Coronary artery (tissue), 2 donors: ENCODE results near the gene PRM2.

Experiments
- DNase-seq: peaks from one replicate; pipeline ENCODE4 v3.0.0-alpha.2; 2017; ENCODE audit warnings: low spot score
- H3K27ac ChIP-seq, 2 donors: fragments of 200-600 bp; sonication (generic); one replicate each; pipeline ENCODE4 v1.5.1; 2016 to 2019
- H3K4me3 ChIP-seq: fragments of 200-600 bp; sonication (generic); 2 replicates; pipeline ENCODE4 v1.5.1; 2016; ENCODE audit warnings: mild to moderate bottlenecking, moderate library complexity
- TF ChIP-seq, protein P1 (sequence below): fragments of 200-600 bp; sonication (generic); IDR thresholded peaks from one replicate; pipeline ENCODE4 v1.5.1; 2019; ENCODE audit warnings: antibody characterized with exemption

Gene PRM2, protein sequence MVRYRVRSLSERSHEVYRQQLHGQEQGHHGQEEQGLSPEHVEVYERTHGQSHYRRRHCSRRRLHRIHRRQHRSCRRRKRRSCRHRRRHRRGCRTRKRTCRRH

DNA sequence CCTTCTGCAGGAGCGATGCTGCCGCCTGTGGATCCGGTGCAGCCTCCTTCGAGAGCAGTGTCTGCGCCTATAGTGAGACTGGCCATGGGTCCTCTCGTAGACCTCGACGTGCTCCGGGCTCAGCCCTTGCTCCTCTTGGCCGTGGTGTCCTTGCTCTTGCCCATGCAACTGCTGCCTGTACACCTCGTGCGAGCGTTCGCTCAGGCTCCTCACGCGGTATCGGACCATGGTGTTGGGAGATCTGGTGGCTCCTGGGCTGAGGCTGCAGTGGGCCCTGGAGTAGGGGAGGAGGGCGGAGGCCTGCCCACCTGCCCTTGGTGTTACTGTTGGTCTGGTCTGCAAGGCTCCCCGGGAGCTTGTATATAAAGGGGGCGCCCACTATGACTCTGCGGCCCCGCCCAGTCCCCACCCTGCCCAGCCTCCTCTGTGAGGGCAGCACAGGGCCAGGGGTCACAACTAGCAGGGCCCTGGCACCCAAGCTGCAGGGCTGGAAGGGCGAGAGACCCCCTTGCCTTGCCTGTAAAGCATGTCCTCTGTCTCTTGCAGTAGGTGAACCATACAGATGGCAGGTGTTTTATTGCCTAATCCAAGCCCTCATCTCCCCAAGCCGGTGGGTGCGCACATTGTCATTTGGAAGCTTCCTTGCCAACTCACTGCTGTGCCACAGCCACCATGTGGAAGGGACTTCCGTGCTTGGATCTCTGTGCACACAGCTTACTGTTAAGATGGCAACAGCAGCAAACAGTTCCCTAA is at the start of gene PRM2:
TSS of gene PRM2 (minus strand) at position 338 of the 753 bp plus-strand sequence. CDS start at position 228, 110 bp downstream.
- DNase-seq, result no peak
- H3K4me3 ChIP-seq, result no peak within 1 kb of the TSS
- H3K27ac ChIP-seq, result no peak within 1 kb of the TSS
- TF ChIP-seq, protein P1, sequence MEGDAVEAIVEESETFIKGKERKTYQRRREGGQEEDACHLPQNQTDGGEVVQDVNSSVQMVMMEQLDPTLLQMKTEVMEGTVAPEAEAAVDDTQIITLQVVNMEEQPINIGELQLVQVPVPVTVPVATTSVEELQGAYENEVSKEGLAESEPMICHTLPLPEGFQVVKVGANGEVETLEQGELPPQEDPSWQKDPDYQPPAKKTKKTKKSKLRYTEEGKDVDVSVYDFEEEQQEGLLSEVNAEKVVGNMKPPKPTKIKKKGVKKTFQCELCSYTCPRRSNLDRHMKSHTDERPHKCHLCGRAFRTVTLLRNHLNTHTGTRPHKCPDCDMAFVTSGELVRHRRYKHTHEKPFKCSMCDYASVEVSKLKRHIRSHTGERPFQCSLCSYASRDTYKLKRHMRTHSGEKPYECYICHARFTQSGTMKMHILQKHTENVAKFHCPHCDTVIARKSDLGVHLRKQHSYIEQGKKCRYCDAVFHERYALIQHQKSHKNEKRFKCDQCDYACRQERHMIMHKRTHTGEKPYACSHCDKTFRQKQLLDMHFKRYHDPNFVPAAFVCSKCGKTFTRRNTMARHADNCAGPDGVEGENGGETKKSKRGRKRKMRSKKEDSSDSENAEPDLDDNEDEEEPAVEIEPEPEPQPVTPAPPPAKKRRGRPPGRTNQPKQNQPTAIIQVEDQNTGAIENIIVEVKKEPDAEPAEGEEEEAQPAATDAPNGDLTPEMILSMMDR, result no peak

DNA sequence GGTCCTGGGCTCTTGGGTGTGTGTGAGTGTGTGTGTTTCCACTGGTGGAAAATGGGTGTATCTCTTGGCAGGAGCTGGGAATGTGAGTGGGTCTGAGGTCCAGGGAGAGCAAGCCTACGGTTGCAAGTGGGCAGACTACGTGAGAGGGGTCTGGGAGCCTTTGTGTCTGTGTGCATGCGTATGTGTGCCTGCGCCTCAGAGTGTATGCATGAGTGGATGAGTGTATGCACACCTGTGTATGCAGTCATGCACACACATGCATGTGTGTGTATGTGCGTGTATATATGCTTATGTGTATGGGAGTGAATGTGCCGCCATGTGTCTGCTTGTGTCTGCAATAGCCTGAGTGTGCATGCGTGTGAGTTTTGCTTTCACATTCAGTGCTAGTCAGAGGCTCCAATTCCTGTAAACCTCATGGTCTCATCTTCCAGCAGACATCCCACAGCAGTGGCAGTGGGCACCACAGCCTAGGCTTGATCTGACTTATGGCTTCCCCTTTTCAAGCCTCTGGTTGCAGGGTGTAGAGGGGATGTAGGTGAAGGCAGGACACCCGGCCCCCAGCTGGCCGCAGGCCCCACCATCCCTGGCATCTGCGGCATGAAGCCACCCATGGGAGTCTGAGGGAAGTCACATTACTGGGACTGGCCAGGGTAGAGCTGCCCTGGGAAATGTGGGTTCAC is 49.3 kb upstream of the PRM2 start:
- Histone ChIP-seq H3K4me3 (no peak overlapping the region), H3K27ac (no peak overlapping the region)
- TF ChIP-seq, protein P1, result no peak
- no peak for DNase-seq

DNA sequence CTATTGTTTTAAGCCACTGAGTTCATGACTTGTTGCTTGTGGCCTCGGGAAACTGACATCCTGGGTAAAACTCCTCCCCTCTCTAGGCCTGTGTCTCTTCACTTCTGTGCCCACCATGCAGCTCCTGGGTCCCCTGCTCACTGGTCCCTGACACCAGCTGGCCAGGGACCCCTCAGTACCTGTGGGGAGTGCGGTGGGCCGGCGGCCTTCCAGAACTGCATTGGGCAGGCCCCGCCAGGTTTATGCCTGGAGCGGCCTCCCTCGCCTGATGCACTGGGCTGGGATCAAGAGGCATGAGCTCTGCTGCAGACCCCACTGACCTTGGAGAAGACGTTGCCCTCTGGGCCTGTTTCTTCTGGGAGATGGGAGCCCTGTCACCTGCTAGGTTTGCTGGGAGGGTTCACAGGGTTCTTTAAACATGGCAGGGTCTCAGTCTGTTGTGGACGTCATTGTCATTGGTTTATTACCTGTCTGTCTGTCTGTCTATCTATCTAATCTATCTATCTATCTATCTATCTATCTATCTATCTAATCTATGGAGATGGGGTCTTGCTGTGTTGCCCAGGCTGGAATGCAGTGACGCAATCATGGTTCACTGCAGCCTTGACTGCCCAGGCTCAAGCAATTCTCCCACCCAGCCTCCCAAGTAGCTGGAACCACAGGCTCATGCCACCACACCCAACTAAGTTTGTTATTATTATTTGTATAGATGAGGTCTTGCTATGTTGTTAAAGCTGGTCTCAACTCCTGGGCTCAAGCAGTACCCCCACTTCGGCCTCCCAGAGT is 47.5 kb upstream of the PRM2 start:
- H3K4me3 ChIP-seq, result no peak overlapping the region
- DNase-seq, result no peak
- TF ChIP-seq, protein P1, result no peak
- H3K27ac ChIP-seq, result no peak overlapping the region

DNA sequence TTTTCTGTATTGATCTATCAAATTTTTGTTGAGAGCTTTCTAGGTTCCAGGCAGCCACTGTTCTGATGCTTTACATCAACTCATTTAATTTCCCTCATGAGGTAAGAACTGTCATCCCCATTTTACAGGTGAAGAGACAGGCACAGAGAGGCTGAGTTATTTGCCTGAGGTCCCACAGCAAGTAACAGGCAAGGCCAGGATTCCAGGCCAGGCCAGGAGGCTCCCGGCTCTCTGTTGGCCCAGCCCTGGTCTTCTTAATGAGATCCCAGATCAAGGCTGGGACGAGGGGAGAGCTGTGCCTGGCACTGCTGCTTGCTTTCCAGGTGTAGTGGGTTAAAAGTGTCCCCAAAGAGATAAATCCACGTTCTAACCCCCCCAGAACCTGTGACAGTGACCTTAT is 46.5 kb upstream of the PRM2 start:
- Histone ChIP-seq H3K4me3 (no peak overlapping the region), H3K27ac (no peak overlapping the region)
- TF ChIP-seq, protein P1, result no peak
- no peak for DNase-seq

DNA sequence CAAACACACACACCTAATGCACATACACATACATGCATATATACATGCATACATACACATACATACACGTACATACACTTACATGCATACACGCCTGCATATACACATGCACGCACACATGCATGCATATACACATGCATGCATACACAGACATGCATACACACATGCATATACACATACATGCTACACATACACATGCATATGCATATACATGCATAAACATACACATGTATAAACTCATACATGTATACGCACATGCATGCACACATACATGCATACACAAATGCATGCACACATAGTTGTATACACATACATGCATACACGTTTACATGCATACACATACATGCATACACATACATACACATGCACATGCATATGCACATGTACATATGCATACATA is 45.4 kb upstream of the PRM2 start:
- no peak overlapping the region for H3K27ac ChIP-seq
- TF ChIP-seq, protein P1, result no peak
- DNase-seq, result no peak
- no peak overlapping the region for H3K4me3 ChIP-seq

DNA sequence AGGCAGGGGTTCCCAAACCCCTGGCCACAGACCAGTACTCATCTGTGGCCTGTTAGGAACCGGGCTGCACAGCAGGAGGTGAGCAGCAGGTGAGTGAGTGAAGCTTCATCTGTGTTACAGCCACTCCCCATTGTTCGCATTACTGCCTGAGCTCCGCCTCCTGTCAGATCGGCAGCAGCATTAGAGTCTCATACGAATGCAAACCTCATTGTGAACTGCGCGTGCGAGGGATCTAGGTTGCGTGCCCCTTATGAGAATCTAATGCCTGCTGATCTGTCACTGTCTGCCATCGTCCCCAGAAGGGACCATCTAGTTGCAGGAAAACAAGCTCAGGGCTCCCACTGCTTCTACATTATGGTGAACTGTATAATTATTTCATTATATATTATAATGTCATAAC is 43.9 kb upstream of the PRM2 start:
- H3K4me3 ChIP-seq, result no peak overlapping the region
- no peak overlapping the region for H3K27ac ChIP-seq
- TF ChIP-seq, protein P1, result no peak

More for the DNA sequence above, 43.9 kb upstream of the PRM2 start:
- DNase-seq, result no peak
